Activated naive CD4-positive, alpha-beta T cell treated with anti-CD3 and anti-CD28 coated beads for 36 hours (primary cell): ENCODE data around the gene SLC39A5. TPM values are rescaled to one million over a fixed set of nuclear protein-coding genes. Genes with fewer than 3 reads are reported as not detected.

ENCODE experiments used
- CTCF ChIA-PET: fragments of 350-600 bp; sonication (Branson Sonifier 250); formaldehyde crosslinking; loops from one replicate; lab custom pipeline; 2021; ENCODE audit warnings: antibody characterized with exemption; lab: Charles Lee
- DNase-seq: peaks from one replicate; pipeline ENCODE4 v3.0.0-alpha.2; 2020
- H3K27ac Mint-ChIP-seq: one replicate; pipeline ENCODE4 v1.8.0; 2021; ENCODE audit warnings: mild to moderate bottlenecking, mixed read lengths
- H3K27me3 Mint-ChIP-seq: one replicate; pipeline ENCODE4 v1.8.0; 2021; ENCODE audit warnings: low read depth, mixed read lengths
- H3K36me3 Mint-ChIP-seq: one replicate; pipeline ENCODE4 v1.8.0; 2021; ENCODE audit warnings: low read depth, mixed read lengths
- H3K4me1 Mint-ChIP-seq: one replicate; pipeline ENCODE4 v1.8.0; 2021; ENCODE audit warnings: low read depth, mixed read lengths
- H3K4me3 Mint-ChIP-seq: one replicate; pipeline ENCODE4 v1.8.0; 2021; ENCODE audit warnings: mild to moderate bottlenecking, moderate library complexity, mixed read lengths
- H3K9me3 Mint-ChIP-seq: one replicate; pipeline ENCODE4 v1.8.0; 2021; ENCODE audit warnings: mixed read lengths
- intact Hi-C: fragments of 100-400 bp; cut with micrococcal nuclease; formaldehyde crosslinking; loops from one replicate; pipeline ENCODE4 v1.15.1; 2023
- total RNA-seq, 2 experiments: library from RNA; stranded (reverse); gene quantifications; one replicate each; pipeline ENCODE4 v1.2.3, GENCODE V29; 2021

Gene SLC39A5
- total RNA-seq, 2 experiments from 2014 or later = 0.98 to 1.8 TPM

- Mint-ChIP-seq H3K9me3 (no peaks in the 10 kb centered on the region), H3K27me3 (no peaks in the 10 kb centered on the region), H3K27ac (no peak overlapping the region), H3K4me3 (no peak overlapping the region), H3K36me3 (no peaks in the 10 kb centered on the region), H3K4me1 (peaks cover 6% of the 10 kb centered on the region)
- DNase-seq = no peak
- CTCF ChIA-PET = interaction anchor here (0.6 to 3.0 kb wide), 2 partner anchors 8 to 68 kb away, joined by 3 to 17 read pairs; no protein-coding TSS in a partner anchor
- intact Hi-C loops = no loop called here
Measured at GRCh38 chr12:56197921-56198635, 31.8 kb upstream of the SLC39A5 start.

- no peak overlapping the region for H3K27ac Mint-ChIP-seq
Measured at GRCh38 chr12:56198836-56199235, 31.0 kb upstream of the SLC39A5 start.

GRCh38 chr12:56202366-56202765 lies 27.5 kb upstream of the SLC39A5 start:
- DNase-seq = no peak
- no peaks in the 10 kb centered on the region for H3K9me3 Mint-ChIP-seq
- H3K4me3 Mint-ChIP-seq = no peak overlapping the region
- no peaks in the 10 kb centered on the region for H3K27me3 Mint-ChIP-seq
- intact Hi-C loops = no loop called here
- peaks cover 7% of the 10 kb centered on the region for H3K36me3 Mint-ChIP-seq
- CTCF ChIA-PET = interaction anchor here (0.6 to 1.7 kb wide), 2 partner anchors 13 to 19 kb away, joined by 3 to 10 read pairs; partner anchors contain the start of genes RNF41 and SMARCC2
- no peak overlapping the region for H3K27ac Mint-ChIP-seq
- peaks cover 2% of the 10 kb centered on the region for H3K4me1 Mint-ChIP-seq

More at GRCh38 chr12:56198836-56199235, 31.0 kb upstream of the SLC39A5 start:
- Mint-ChIP-seq H3K9me3 (no peaks in the 10 kb centered on the region), H3K27me3 (no peaks in the 10 kb centered on the region), H3K4me3 (no peak overlapping the region), H3K36me3 (no peaks in the 10 kb centered on the region), H3K4me1 (peaks cover 2% of the 10 kb centered on the region)
- intact Hi-C loops = no loop called here
- CTCF ChIA-PET = no interaction called here
- DNase-seq = no peak

GRCh38 chr12:56202838-56203237 lies 27.0 kb upstream of the SLC39A5 start:
- no peak overlapping the region for H3K4me3 Mint-ChIP-seq
- H3K9me3 Mint-ChIP-seq = no peaks in the 10 kb centered on the region
- intact Hi-C loops = no loop called here
- H3K36me3 Mint-ChIP-seq = peaks cover 8% of the 10 kb centered on the region
- DNase-seq = no peak
- peaks cover 2% of the 10 kb centered on the region for H3K4me1 Mint-ChIP-seq
- CTCF ChIA-PET = interaction anchor here (4.3 kb wide), 1 partner anchor 10 kb away, joined by 17 read pairs; no protein-coding TSS in a partner anchor
- H3K27me3 Mint-ChIP-seq = no peaks in the 10 kb centered on the region
- H3K27ac Mint-ChIP-seq = no peak overlapping the region

- Mint-ChIP-seq H3K4me1 (peaks cover 2% of the 10 kb centered on the region), H3K27ac (no peak overlapping the region), H3K36me3 (peaks cover 11% of the 10 kb centered on the region), H3K9me3 (no peaks in the 10 kb centered on the region), H3K27me3 (no peaks in the 10 kb centered on the region), H3K4me3 (no peak overlapping the region)
- DNase-seq = no peak
- CTCF ChIA-PET = interaction anchor here (0.7 to 5.2 kb wide), 4 partner anchors 8 to 84 kb away, joined by 3 to 40 read pairs (median 17); partner anchors contain the start of gene RNF41
- intact Hi-C loops = no loop called here
Measured at GRCh38 chr12:56204275-56204674, 25.6 kb upstream of the SLC39A5 start.

GRCh38 chr12:56205445-56205844 lies 24.4 kb upstream of the SLC39A5 start:
- H3K4me1 Mint-ChIP-seq = peaks cover 2% of the 10 kb centered on the region
- H3K27ac Mint-ChIP-seq = no peak overlapping the region
- CTCF ChIA-PET = interaction anchor here (1.1 to 5.2 kb wide), 9 partner anchors 9 to 259 kb away, joined by 3 to 40 read pairs (median 8); partner anchors contain the start of genes RNF41 and SMARCC2
- H3K4me3 Mint-ChIP-seq = no peak overlapping the region
- no peaks in the 10 kb centered on the region for H3K9me3 Mint-ChIP-seq
- DNase-seq = no peak
- H3K27me3 Mint-ChIP-seq = no peaks in the 10 kb centered on the region
- H3K36me3 Mint-ChIP-seq = peaks cover 15% of the 10 kb centered on the region
- intact Hi-C loops = no loop called here

- Mint-ChIP-seq H3K9me3 (no peaks in the 10 kb centered on the region), H3K27ac (no peak overlapping the region), H3K36me3 (peaks cover 19% of the 10 kb centered on the region), H3K4me3 (no peak overlapping the region), H3K27me3 (no peaks in the 10 kb centered on the region), H3K4me1 (peaks cover 2% of the 10 kb centered on the region)
- DNase-seq = peak; percentile 67
- intact Hi-C loops = loop anchor here (1.0 to 2.0 kb wide), 3 partner anchors 18 to 258 kb away; partner anchors contain the start of genes ANKRD52 and NABP2
- CTCF ChIA-PET = interaction anchor here (0.6 to 5.2 kb wide), 12 partner anchors 10 to 256 kb away, joined by 3 to 40 read pairs (median 6); partner anchors contain the start of genes ANKRD52, COQ10A, RNF41 and SMARCC2
Measured at GRCh38 chr12:56206452-56207166, 23.2 kb upstream of the SLC39A5 start.

GRCh38 chr12:56208006-56208405 lies 21.8 kb upstream of the SLC39A5 start:
- H3K4me3 Mint-ChIP-seq = no peak overlapping the region
- intact Hi-C loops = no loop called here
- H3K9me3 Mint-ChIP-seq = no peaks in the 10 kb centered on the region
- no peaks in the 10 kb centered on the region for H3K27me3 Mint-ChIP-seq
- peaks cover 4% of the 10 kb centered on the region for H3K4me1 Mint-ChIP-seq
- CTCF ChIA-PET = interaction anchor here (0.6 to 5.2 kb wide), 5 partner anchors 11 to 145 kb away, joined by 3 to 40 read pairs (median 9); partner anchors contain the start of genes ANKRD52 and RNF41
- no peak overlapping the region for H3K27ac Mint-ChIP-seq
- H3K36me3 Mint-ChIP-seq = peaks cover 23% of the 10 kb centered on the region
- DNase-seq = no peak

GRCh38 chr12:56212361-56212760 lies 17.5 kb upstream of the SLC39A5 start:
- intact Hi-C loops = no loop called here
- H3K27me3 Mint-ChIP-seq = no peaks in the 10 kb centered on the region
- H3K9me3 Mint-ChIP-seq = no peaks in the 10 kb centered on the region
- no peak overlapping the region for H3K27ac Mint-ChIP-seq
- CTCF ChIA-PET = no interaction called here
- no peak overlapping the region for H3K4me3 Mint-ChIP-seq
- H3K4me1 Mint-ChIP-seq = peaks cover 11% of the 10 kb centered on the region
- peak; percentile 54 for DNase-seq
- peaks cover 28% of the 10 kb centered on the region for H3K36me3 Mint-ChIP-seq

- intact Hi-C loops = no loop called here
- CTCF ChIA-PET = interaction anchor here (1.0 kb wide), 1 partner anchor 8 kb away, joined by 3 read pairs; no protein-coding TSS in a partner anchor
- H3K4me3 Mint-ChIP-seq = no peak overlapping the region
- H3K27me3 Mint-ChIP-seq = no peaks in the 10 kb centered on the region
- peaks cover 11% of the 10 kb centered on the region for H3K4me1 Mint-ChIP-seq
- H3K27ac Mint-ChIP-seq = no peak overlapping the region
- H3K9me3 Mint-ChIP-seq = no peaks in the 10 kb centered on the region
- no peak for DNase-seq
- peaks cover 27% of the 10 kb centered on the region for H3K36me3 Mint-ChIP-seq
Measured at GRCh38 chr12:56213878-56214277, 16.0 kb upstream of the SLC39A5 start.

- H3K4me3 Mint-ChIP-seq = no peak overlapping the region
- peaks cover 17% of the 10 kb centered on the region for H3K36me3 Mint-ChIP-seq
- H3K27me3 Mint-ChIP-seq = no peaks in the 10 kb centered on the region
- intact Hi-C loops = no loop called here
- no peak overlapping the region for H3K27ac Mint-ChIP-seq
- no peak for DNase-seq
- H3K9me3 Mint-ChIP-seq = no peaks in the 10 kb centered on the region
- peaks cover 16% of the 10 kb centered on the region for H3K4me1 Mint-ChIP-seq
- CTCF ChIA-PET = interaction anchor here (0.6 to 1.7 kb wide), 5 partner anchors 9 to 98 kb away, joined by 3 to 6 read pairs (median 4); no protein-coding TSS in a partner anchor
Measured at GRCh38 chr12:56216461-56216860, 13.4 kb upstream of the SLC39A5 start.

GRCh38 chr12:56219840-56220239 lies 10.0 kb upstream of the SLC39A5 start:
- H3K4me3 Mint-ChIP-seq = no peak overlapping the region
- no peaks in the 10 kb centered on the region for H3K27me3 Mint-ChIP-seq
- H3K9me3 Mint-ChIP-seq = no peaks in the 10 kb centered on the region
- peaks cover 7% of the 10 kb centered on the region for H3K36me3 Mint-ChIP-seq
- H3K4me1 Mint-ChIP-seq = peaks cover 33% of the 10 kb centered on the region
- H3K27ac Mint-ChIP-seq = no peak overlapping the region
- DNase-seq = no peak
- CTCF ChIA-PET = interaction anchor here (0.9 to 3.9 kb wide), 2 partner anchors 28 to 94 kb away, joined by 3 to 22 read pairs; no protein-coding TSS in a partner anchor
- intact Hi-C loops = loop anchor here (5.0 kb wide), 3 partner anchors 293 to 467 kb away; partner anchors contain the start of genes PTGES3 and PYM1
